K562 (cell line): ENCODE results near the gene MYO3B. TPM values are rescaled to one million over a fixed set of nuclear protein-coding genes. Genes with fewer than 3 reads are reported as not detected.

ENCODE experiments used
- ATAC-seq: fragments of 200-7000 bp; cut with Tn5 transposase; 3 replicates; pipeline ENCODE4 v1.9.1; 2020; ENCODE audit warnings: moderate library complexity
- BruUV-seq: library from RNA; stranded (reverse); fragments of 400-500 nt; replicated peaks from 2 replicates; lab custom pipeline; 2021; lab: Mats Ljungman, UMichigan
- CTCF ChIA-PET: fragments of 300-600 bp; formaldehyde crosslinking; extraction: SDS; loops from one replicate; lab custom pipeline; 2021; ENCODE audit warnings: low intra/inter-chr PET ratio; lab: Yijun Ruan, JAX
- POLR2A ChIA-PET: fragments of 300-600, 350-650 bp; sonication (Branson Sonifier 250); formaldehyde crosslinking; extraction: SDS; loops from one replicate; lab custom pipeline; 2021; ENCODE audit warnings: antibody characterized with exemption, inconsistent platforms; lab: Yijun Ruan, JAX
- DNase-seq, 4 experiments: peaks; one replicate each; pipeline versions ENCODE4 v3.0.0 to v3.0.0-alpha.2; 2011 to 2018; ENCODE audit warnings: low spot score in 3 of 4, mixed read lengths in 3 of 4; ENCODE audit errors: extremely low read depth in 1 of 4
- FAIRE-seq: peaks from 2 replicates; lab custom pipeline; 2011; peaks lifted over from hg19 to GRCh38; lab: Jason Lieb, UNC
- H2AFZ ChIP-seq: 2 replicates; pipeline ENCODE4 v1.6.0; 2011; ENCODE audit warnings: low read depth, low read length, control low read depth, inconsistent platforms
- H3K27ac ChIP-seq: fragments of 200-600 bp; 3 replicates; pipeline ENCODE4 v1.8.0; 2011; ENCODE audit warnings: low read depth, mild to moderate bottlenecking, control low read depth, inconsistent platforms, low read length, moderate library complexity, mixed read lengths; ENCODE audit errors: extremely low read depth
- H3K27me3 ChIP-seq, 2 experiments: fragments of 300-600 bp in 1 of 2; 2 replicates in 1 of 2; 3 replicates in 1 of 2; pipeline versions ENCODE4 v1.6.0 to v1.8.0; 2011; ENCODE audit warnings: inconsistent platforms in 2 of 2, low read length in 2 of 2, mild to moderate bottlenecking in 1 of 2, mixed read lengths in 1 of 2, moderate library complexity in 1 of 2; ENCODE audit not compliant: control insufficient read depth in 2 of 2, insufficient read depth in 2 of 2
- H3K36me3 ChIP-seq: fragments of 300-600 bp; 3 replicates; pipeline ENCODE4 v1.8.0; 2011; ENCODE audit warnings: mild to moderate bottlenecking, low read length, inconsistent platforms; ENCODE audit not compliant: control insufficient read depth, insufficient read depth
- H3K4me1 ChIP-seq, 2 experiments: fragments of 200-600 bp in 1 of 2; replicated peaks in 1 of 2; 2 replicates in 1 of 2; 3 replicates in 1 of 2; pipeline versions ENCODE4 v1.5.1 to v1.8.0; 2011; ENCODE audit warnings: inconsistent platforms in 2 of 2, low read length in 2 of 2, mild to moderate bottlenecking in 1 of 2, mixed read lengths in 1 of 2, moderate library complexity in 1 of 2; ENCODE audit not compliant: control insufficient read depth in 2 of 2, insufficient read depth in 2 of 2
- H3K4me2 ChIP-seq: 2 replicates; pipeline ENCODE4 v1.6.1; 2011; ENCODE audit warnings: low read length, control low read depth, inconsistent platforms, mixed read lengths; ENCODE audit not compliant: insufficient read depth
- H3K4me3 ChIP-seq: fragments of 200-600 bp; sonication (generic), shearing (Covaris generic); 2 replicates; pipeline ENCODE4 v1.5.1; 2016; ENCODE audit warnings: control low read depth, inconsistent platforms
- H3K79me2 ChIP-seq: fragments of 200-600 bp; 3 replicates; pipeline ENCODE4 v1.8.0; 2011; ENCODE audit warnings: low read length, inconsistent platforms; ENCODE audit not compliant: control insufficient read depth, insufficient read depth
- H3K9ac ChIP-seq, 2 experiments: 2 replicates each; pipeline versions ENCODE4 v1.6.0 to v1.6.1; 2011; ENCODE audit warnings: low read depth in 2 of 2, low read length in 2 of 2, control low read depth in 1 of 2, inconsistent platforms in 1 of 2, mild to moderate bottlenecking in 1 of 2, mixed read lengths in 1 of 2; ENCODE audit not compliant: insufficient read depth in 1 of 2
- H3K9me1 ChIP-seq: one replicate; pipeline ENCODE4 v1.6.0; 2011; ENCODE audit warnings: inconsistent platforms, mild to moderate bottlenecking, low read length, moderate library complexity; ENCODE audit not compliant: control insufficient read depth, insufficient read depth
- H3K9me3 ChIP-seq: replicated peaks from 2 replicates; pipeline ENCODE4 v1.5.1; 2011; ENCODE audit warnings: low read depth, low read length, inconsistent platforms; ENCODE audit not compliant: control insufficient read depth, insufficient read depth
- H4K20me1 ChIP-seq: replicated peaks from 2 replicates; pipeline ENCODE4 v1.6.1; 2011; ENCODE audit warnings: low read length, inconsistent platforms, mixed read lengths; ENCODE audit not compliant: control insufficient read depth, insufficient read depth
- GATAD2A ChIP-seq: fragments of 450-650 bp; IDR thresholded peaks from 2 replicates; pipeline ENCODE4 v1.6.1; 2017
- MCM3 ChIP-seq: fragments of 450-650 bp; IDR thresholded peaks from 2 replicates; pipeline ENCODE4 v1.6.1; 2016
- MTA2 ChIP-seq: fragments of 450-650 bp; IDR thresholded peaks from 2 replicates; pipeline ENCODE4 v1.6.1; 2016; ENCODE audit warnings: low read depth
- NEUROD1 ChIP-seq: fragments of 150-350 bp; IDR thresholded peaks from 2 replicates; pipeline ENCODE4 v1.6.1; 2014; ENCODE audit warnings: borderline replicate concordance, low read length, low read depth; ENCODE audit not compliant: partially characterized antibody
- NR2F6 ChIP-seq: fragments of 450-650 bp; formaldehyde crosslinking; IDR thresholded peaks from 2 replicates; pipeline ENCODE4 v1.4.0; 2020; ENCODE audit warnings: mild to moderate bottlenecking
- RUNX1 ChIP-seq: sonication (generic); IDR thresholded peaks from 2 replicates; pipeline ENCODE4 v1.6.1; 2016; ENCODE audit warnings: antibody characterized with exemption, low read depth
- SMAD4 ChIP-seq: fragments of 250-450 bp; sonication (Bioruptor Pico); conservative IDR thresholded peaks from 2 replicates; pipeline ENCODE4 v1.8.0; 2021; ENCODE audit warnings: inconsistent platforms, mild to moderate bottlenecking, moderate library complexity
- SMARCB1 ChIP-seq: IDR thresholded peaks from 2 replicates; pipeline ENCODE4 v1.6.1; 2011; ENCODE audit warnings: improper control_type of control experiment, low read depth; ENCODE audit not compliant: insufficient read length
- ZNF3 ChIP-seq: fragments of 250-450 bp; sonication (Bioruptor Pico); IDR thresholded peaks from 2 replicates; pipeline ENCODE4 v1.5.0; 2021; ENCODE audit warnings: mild to moderate bottlenecking, moderate library complexity
- ZNF655 ChIP-seq: fragments of 250-450 bp; sonication (Bioruptor Pico); IDR thresholded peaks from 2 replicates; pipeline ENCODE4 v1.5.0; 2021
- ZNF695 ChIP-seq: fragments of 450-650 bp; formaldehyde crosslinking; IDR thresholded peaks from 2 replicates; pipeline ENCODE4 v1.4.0; 2020; ENCODE audit warnings: mild to moderate bottlenecking, moderate library complexity
- ZSCAN32 ChIP-seq: fragments of 450-650 bp; formaldehyde crosslinking; IDR thresholded peaks from 2 replicates; pipeline ENCODE4 v1.4.0; 2020; ENCODE audit warnings: mild to moderate bottlenecking, moderate library complexity
- WGBS: fragments of 100-300 bp; shearing (Covaris generic); methylation state at CpG from one replicate; pipeline ENCODE4 v1.1.6; 2016; ENCODE audit warnings: low coverage, mixed read lengths; ENCODE audit not compliant: insufficient coverage; ENCODE audit errors: missing lambda C conversion rate; 5-methylcytosine and 5-hydroxymethylcytosine counted together
- in situ Hi-C: fragments of 300-500 bp; cut with MboI; formaldehyde crosslinking; loops from 4 replicates; pipeline ENCODE4 v1.15.0; 2018; ENCODE audit warnings: inconsistent platforms, mixed read lengths
- intact Hi-C: fragments of 100-400 bp; cut with micrococcal nuclease; formaldehyde crosslinking; loops from 2 replicates; pipeline ENCODE4 v1.14.2; 2022
- polyA plus RNA-seq, 8 experiments: library from polyadenylated mRNA; depleted of rRNA in 4 of 8; stranded (reverse) in 5 of 8; unstranded in 3 of 8; fragments of >200 nt; fragmentation: Nextera tagmentation in 2 of 8; fragmentation: Illumina TruSeq in 1 of 8; extraction: Ambion mirVana in 2 of 8; extraction: Trizol in 1 of 8; gene quantifications; 2 replicates each; pipeline versions ENCODE4 v1.2.1 to v1.2.3, GENCODE V29; 2011 to 2014; ENCODE audit warnings: inconsistent platforms in 1 of 8, missing spikeins in 1 of 8
- total RNA-seq, 7 experiments: library from RNA; depleted of rRNA in 6 of 7; stranded (reverse); fragments of >200 nt in 6 of 7; fragmentation: Illumina TruSeq in 2 of 7; extraction: Trizol in 2 of 7; gene quantifications; 2 replicates each; pipeline versions ENCODE4 v1.2.1 to v1.2.3, GENCODE V29; 2011 to 2021; ENCODE audit warnings: low replicate concordance in 1 of 7
- TF ChIP-seq, protein P1 (sequence below), 2 experiments: fragments of 450-650 bp; conservative IDR thresholded peaks; 2 replicates each; pipeline ENCODE4 v1.6.1; 2017; ENCODE audit warnings: mild to moderate bottlenecking in 2 of 2, moderate library complexity in 2 of 2
- TF ChIP-seq, protein P2 (sequence below): sonication (generic); IDR thresholded peaks from 2 replicates; pipeline ENCODE4 v1.6.1; 2016
- TF ChIP-seq, protein P3 (sequence below): sonication (generic); formaldehyde crosslinking; IDR thresholded peaks from 2 replicates; pipeline ENCODE4 v1.8.0; 2023; ENCODE audit warnings: missing genetic modification reagents, mild to moderate bottlenecking, borderline replicate concordance

The MYO3B gene
- total and polyA plus RNA-seq, 9 of the 15 experiments (the other 6 are each of a cell fraction or from before 2014, with no cell fraction given): 2.7 to 6.5 (median 3.6) TPM

DNA sequence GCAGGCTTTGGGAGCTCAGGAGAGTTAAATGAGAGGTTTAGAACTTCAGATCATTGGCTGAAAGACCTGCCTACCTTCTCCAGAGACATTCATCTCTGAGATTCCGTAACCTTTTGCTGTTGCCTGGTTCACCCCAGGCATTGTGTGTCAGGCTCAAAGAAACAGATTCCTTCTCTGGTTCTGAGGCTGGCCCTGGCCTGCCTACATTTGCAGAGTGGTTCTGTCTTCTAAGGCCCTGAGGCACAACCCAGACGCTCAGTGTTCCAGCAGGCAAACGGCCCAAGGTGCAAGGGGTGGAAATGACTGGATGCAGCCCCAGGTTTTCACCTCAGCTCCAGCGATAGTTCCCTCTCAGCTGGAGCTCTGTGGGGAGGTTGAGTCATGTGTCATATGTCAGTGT, 48.3 kb downstream of the MYO3B start:
- DNase-seq: no peak
- CTCF ChIA-PET: no interaction called here
- Histone ChIP-seq H3K79me2 (no peaks in the 10 kb centered on the region), H3K27me3 (no peaks in the 10 kb centered on the region), H3K27ac (no peak overlapping the region), H3K4me2 (no peak overlapping the region), H2AFZ (peak overlapping the region; percentile 61), H3K4me1 (peaks cover 0 to 15% of the 10 kb centered on the region in 2 experiments; a peak in 2 of 5 replicates), H3K9me1 (no peaks in the 10 kb centered on the region), H3K9me3 (no peaks in the 10 kb centered on the region), H3K4me3 (no peak overlapping the region), H3K36me3 (no peaks in the 10 kb centered on the region), H3K9ac (no peak overlapping the region; a peak in 1 of 4 replicates), H4K20me1 (no peaks in the 10 kb centered on the region)
- no TSS peak for BruUV-seq
- POLR2A ChIA-PET: interaction anchor here (0.6 kb wide), 1 partner anchor 398 kb away, joined by 3 read pairs; no protein-coding TSS in a partner anchor
- FAIRE-seq: no peak
- ATAC-seq: no peak
- in situ Hi-C loops (no loop called here), intact Hi-C loops (no loop called here)
- 34% methylated on average over 4 of the region's 4 CpGs for WGBS
- TF ChIP-seq, protein P1, sequence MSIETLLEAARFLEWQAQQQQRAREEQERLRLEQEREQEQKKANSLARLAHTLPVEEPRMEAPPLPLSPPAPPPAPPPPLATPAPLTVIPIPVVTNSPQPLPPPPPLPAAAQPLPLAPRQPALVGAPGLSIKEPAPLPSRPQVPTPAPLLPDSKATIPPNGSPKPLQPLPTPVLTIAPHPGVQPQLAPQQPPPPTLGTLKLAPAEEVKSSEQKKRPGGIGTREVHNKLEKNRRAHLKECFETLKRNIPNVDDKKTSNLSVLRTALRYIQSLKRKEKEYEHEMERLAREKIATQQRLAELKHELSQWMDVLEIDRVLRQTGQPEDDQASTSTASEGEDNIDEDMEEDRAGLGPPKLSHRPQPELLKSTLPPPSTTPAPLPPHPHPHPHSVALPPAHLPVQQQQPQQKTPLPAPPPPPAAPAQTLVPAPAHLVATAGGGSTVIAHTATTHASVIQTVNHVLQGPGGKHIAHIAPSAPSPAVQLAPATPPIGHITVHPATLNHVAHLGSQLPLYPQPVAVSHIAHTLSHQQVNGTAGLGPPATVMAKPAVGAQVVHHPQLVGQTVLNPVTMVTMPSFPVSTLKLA (conservative IDR thresholded peaks at IDR 0.05): no peak
- TF ChIP-seq MCM3 (no peak), SMAD4 (no peak), RUNX1 (no peak), ZSCAN32 (no peak), NR2F6 (no peak), SMARCB1 (no peak), ZNF695 (CRISPR knock-in tag) (no peak), GATAD2A (no peak), ZNF3 (CRISPR knock-in tag) (no peak), ZNF655 (no peak), NEUROD1 (no peak), MTA2 (no peak)
- TF ChIP-seq, protein P2, sequence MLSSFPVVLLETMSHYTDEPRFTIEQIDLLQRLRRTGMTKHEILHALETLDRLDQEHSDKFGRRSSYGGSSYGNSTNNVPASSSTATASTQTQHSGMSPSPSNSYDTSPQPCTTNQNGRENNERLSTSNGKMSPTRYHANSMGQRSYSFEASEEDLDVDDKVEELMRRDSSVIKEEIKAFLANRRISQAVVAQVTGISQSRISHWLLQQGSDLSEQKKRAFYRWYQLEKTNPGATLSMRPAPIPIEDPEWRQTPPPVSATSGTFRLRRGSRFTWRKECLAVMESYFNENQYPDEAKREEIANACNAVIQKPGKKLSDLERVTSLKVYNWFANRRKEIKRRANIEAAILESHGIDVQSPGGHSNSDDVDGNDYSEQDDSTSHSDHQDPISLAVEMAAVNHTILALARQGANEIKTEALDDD: no peak
- TF ChIP-seq, protein P3, sequence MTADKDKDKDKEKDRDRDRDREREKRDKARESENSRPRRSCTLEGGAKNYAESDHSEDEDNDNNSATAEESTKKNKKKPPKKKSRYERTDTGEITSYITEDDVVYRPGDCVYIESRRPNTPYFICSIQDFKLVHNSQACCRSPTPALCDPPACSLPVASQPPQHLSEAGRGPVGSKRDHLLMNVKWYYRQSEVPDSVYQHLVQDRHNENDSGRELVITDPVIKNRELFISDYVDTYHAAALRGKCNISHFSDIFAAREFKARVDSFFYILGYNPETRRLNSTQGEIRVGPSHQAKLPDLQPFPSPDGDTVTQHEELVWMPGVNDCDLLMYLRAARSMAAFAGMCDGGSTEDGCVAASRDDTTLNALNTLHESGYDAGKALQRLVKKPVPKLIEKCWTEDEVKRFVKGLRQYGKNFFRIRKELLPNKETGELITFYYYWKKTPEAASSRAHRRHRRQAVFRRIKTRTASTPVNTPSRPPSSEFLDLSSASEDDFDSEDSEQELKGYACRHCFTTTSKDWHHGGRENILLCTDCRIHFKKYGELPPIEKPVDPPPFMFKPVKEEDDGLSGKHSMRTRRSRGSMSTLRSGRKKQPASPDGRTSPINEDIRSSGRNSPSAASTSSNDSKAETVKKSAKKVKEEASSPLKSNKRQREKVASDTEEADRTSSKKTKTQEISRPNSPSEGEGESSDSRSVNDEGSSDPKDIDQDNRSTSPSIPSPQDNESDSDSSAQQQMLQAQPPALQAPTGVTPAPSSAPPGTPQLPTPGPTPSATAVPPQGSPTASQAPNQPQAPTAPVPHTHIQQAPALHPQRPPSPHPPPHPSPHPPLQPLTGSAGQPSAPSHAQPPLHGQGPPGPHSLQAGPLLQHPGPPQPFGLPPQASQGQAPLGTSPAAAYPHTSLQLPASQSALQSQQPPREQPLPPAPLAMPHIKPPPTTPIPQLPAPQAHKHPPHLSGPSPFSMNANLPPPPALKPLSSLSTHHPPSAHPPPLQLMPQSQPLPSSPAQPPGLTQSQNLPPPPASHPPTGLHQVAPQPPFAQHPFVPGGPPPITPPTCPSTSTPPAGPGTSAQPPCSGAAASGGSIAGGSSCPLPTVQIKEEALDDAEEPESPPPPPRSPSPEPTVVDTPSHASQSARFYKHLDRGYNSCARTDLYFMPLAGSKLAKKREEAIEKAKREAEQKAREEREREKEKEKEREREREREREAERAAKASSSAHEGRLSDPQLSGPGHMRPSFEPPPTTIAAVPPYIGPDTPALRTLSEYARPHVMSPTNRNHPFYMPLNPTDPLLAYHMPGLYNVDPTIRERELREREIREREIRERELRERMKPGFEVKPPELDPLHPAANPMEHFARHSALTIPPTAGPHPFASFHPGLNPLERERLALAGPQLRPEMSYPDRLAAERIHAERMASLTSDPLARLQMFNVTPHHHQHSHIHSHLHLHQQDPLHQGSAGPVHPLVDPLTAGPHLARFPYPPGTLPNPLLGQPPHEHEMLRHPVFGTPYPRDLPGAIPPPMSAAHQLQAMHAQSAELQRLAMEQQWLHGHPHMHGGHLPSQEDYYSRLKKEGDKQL (CRISPR knock-in tag): no peak
